GM21528 (cell line): ENCODE data around the gene PRELID2.
"Not testable (repeated sequence)": the region's sequence is repeated elsewhere in the genome, so short reads cannot be mapped to it uniquely, and the experiment has no call there.

Experiments used
- ATAC-seq: cut with Tn5 transposase; IDR thresholded peaks from one replicate; pipeline ENCODE4 v1.9.1; 2021; ENCODE audit warnings: mild to moderate bottlenecking, moderate library complexity; ENCODE audit not compliant: unreplicated experiment, low FRiP score

Gene PRELID2

GRCh38 chr5:145840458-145841132 is 5.5 kb upstream of the PRELID2 start:
- no peak for ATAC-seq

- ATAC-seq, result no peak
Observed at GRCh38 chr5:145838276-145838675, 3.1 kb upstream of the PRELID2 start.

- ATAC-seq, result not testable (repeated sequence)
Observed at GRCh38 chr5:145836241-145836640, 1.1 kb upstream of the PRELID2 start.

DNA sequence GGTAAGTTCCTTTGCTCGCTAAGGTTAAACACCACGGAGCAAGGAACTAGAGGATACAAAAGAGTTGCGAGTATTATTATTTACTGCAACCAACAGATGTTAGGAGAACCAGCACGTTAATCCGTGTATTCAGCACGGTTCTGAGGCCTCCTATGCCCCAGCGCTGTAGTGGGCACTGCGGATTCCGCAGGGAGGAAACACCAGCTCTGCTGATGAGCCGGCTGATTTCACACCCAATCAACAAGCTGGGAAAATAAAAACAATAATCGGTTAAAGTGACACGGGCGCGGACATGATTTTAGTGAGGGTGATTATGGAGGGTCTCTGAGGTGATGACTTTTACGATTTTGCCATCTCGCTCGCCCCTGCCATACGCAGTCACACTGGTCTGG is 702 bp upstream of the PRELID2 start:
- no peak for ATAC-seq

DNA sequence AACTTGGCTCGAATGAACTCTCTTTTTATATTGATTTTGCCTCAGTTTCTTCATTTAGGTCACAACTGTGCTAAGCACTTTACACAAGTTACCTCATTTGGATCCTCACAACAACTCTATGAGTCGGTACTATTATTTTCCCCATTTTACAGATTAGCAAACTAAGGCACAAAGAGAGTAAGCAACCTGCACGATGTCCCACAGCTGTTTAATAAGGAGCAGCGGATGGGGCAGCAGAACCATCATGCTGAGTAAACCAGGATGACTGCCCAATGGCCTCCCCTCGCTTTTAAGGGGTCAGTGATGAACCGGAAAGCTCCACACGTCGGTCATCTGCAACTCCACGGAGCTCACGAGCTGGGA is 607 bp downstream of the PRELID2 start:
- no peak for ATAC-seq

DNA sequence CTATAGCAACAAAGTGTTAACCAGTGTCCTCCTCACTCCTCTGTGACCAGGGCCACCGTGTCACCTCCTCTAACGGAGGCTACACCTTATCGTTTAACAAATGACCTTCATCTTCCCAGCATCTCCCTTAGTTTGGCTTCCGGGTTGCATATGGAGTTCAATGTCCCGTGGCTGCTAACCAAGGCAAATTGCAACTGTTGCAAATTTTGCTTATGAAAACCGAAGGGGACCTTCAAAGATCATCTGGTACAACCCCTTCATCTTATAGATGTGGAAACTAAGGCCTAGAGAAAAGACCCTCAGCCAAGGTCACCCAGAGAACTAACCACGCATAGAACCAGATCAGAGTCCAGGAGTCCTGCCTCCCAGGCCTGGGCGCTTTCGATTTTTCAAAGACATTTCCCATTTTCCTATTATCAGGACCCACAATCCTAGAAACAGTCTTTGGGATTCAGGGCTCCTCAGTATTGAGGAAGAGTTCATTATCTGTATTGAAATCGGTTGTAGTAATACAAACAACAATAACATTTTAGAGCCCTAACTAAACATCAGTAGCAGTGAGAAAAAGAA is 1.4 kb downstream of the PRELID2 start:
- ATAC-seq, result no peak

DNA sequence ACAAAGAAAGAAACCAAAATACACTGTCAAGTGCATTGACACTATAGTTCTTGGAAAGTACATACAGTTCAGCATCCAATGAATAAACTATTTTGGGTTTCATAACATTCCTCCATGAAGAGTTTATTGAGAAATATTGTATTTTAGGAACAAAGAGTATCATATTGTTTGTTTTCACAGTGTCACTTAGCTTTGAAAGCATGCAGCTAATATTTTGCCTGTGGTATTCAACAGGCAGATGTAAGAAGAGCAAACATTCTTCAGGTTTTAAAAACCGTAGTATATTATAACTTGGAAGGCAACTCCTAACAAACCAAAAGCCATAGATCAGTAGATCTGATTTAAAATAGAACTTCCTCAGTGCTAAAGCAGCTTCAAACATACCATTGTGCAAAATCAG is 4.5 kb downstream of the PRELID2 start:
- ATAC-seq, result no peak

GRCh38 chr5:145829708-145830361 is 5.3 kb downstream of the PRELID2 start:
- no peak for ATAC-seq

DNA sequence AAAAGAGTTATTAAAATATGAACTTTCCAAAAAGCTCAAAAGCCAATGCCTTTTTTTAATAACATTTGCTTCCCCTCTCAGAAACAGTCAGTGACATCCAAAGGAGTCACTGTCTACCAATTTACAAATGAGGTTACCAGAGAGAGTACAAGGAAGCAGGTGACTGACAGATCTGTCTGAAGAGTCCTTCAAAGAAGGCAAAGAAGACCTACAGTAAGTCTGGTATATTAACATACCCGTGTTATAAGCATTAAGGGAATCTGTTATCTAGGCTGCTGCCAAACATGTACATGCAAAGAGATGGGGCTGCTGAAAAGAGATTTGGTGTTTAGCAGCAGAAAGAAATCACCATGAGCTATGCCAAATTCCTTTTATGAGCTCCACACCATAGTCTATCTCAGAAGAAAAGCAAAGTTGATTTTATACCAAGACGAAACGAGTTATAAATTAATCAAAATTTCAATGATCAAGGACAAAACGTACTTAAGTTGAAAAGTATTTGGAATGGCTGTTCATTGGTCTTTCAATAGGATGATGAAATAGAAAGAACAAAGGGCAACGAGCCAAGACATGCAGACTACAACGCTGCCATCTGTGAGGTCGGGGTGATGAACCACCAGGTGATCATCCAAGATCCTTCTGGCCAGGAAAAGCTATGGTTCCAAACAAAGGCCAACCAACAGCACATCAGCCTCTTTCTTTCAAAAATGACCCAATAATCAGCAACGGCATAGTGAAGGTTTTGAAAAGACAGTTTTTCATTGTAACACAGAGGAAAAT is 8.1 kb downstream of the PRELID2 start:
- no peak for ATAC-seq

GRCh38 chr5:145825751-145826180 is 9.4 kb downstream of the PRELID2 start:
- ATAC-seq, result peak; percentile 71

DNA sequence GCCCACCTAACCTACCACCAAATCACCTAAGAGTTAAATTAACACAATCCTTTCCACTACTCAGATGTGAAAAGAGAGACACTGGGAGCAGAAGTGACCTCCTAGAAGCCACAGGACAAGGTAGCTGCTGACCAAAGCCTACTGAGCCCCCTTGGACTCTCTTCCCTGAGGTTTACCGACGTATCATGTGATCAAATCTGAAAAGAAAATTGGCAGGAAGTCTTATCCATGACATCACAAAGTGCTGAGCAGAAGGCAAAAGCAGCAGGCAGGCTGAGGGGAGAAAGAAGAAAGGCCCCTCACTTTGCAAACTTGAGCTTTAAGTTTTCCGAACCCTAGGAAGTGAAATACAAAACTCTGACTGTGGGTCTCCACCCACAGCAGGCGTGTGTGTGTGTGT is 11.1 kb downstream of the PRELID2 start:
- no peak for ATAC-seq

- no peak for ATAC-seq
Observed at GRCh38 chr5:145818604-145819003, 16.5 kb downstream of the PRELID2 start.

GRCh38 chr5:145812877-145813276 is 22.3 kb downstream of the PRELID2 start:
- ATAC-seq, result no peak

DNA sequence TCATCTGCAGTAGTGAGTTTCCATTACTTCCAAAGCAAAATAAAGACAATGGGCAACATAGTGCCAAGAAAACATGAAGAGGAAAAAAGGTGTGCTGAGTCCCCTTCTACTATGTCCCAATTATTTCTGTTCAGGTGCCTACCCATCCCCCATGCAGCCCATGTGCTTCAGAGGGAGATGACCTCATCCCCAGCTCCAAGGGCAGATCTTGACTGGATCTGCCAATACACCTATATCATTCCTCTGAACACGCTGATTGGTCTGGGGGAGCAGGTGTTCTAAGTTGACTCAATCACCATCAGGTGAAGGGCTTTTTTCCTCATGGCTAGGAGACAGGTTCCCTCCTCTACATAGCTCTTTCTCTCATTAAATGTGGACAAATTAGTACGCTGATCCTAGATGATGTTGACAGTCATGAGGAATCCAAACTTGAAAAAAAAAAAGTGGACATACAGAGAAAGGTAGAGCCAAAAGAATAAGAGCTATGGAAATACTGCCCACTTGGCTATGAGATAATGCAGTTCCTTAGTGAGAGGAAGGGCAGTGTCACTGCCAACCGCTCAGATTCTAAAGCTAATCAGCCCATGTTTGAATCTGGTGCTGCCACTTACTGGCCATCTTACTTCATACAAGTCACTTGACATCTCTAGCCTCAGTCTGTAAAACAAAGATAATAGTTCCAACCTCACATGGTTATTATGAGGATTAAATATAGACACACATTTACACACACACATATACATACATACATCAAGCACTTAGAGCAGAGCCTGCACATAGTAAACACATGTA is 23.1 kb downstream of the PRELID2 start:
- no peak for ATAC-seq

DNA sequence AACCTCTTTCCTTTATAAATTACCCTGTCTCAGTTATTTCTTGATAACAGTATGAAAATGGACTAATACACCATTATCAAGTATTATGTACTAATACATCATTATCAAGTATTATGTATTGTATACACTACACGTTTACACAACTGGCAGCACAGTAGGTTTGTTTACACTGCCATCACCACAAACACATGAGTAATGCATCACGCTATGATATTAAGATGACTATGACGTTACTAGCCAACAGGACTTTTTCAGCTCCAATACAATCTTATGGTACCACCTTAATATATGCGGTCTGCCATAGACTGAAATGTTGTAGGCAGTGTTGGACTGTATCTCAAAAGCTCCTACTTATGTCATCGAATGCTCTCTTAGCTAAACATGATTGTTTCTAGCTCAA is 28.2 kb downstream of the PRELID2 start:
- no peak for ATAC-seq

DNA sequence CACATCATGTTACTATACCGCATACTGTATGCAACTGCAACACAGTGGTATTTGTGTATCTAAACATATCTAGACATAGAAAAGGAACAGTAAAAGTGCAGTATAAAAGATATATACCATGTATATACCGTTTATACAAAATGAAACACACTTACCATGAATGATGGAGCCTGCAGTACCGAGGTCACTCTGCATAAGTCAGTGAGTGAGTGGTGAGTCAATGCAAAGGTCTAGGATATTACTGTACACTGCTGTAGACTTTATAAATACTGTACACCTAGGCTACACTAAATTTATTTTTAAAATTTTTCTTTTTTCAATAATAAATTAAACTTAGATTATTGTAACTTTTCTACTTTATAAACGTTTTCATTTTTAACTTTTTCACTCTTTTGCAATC is 29.3 kb downstream of the PRELID2 start:
- no peak for ATAC-seq

GRCh38 chr5:145804701-145805100 is 30.4 kb downstream of the PRELID2 start:
- no peak for ATAC-seq

DNA sequence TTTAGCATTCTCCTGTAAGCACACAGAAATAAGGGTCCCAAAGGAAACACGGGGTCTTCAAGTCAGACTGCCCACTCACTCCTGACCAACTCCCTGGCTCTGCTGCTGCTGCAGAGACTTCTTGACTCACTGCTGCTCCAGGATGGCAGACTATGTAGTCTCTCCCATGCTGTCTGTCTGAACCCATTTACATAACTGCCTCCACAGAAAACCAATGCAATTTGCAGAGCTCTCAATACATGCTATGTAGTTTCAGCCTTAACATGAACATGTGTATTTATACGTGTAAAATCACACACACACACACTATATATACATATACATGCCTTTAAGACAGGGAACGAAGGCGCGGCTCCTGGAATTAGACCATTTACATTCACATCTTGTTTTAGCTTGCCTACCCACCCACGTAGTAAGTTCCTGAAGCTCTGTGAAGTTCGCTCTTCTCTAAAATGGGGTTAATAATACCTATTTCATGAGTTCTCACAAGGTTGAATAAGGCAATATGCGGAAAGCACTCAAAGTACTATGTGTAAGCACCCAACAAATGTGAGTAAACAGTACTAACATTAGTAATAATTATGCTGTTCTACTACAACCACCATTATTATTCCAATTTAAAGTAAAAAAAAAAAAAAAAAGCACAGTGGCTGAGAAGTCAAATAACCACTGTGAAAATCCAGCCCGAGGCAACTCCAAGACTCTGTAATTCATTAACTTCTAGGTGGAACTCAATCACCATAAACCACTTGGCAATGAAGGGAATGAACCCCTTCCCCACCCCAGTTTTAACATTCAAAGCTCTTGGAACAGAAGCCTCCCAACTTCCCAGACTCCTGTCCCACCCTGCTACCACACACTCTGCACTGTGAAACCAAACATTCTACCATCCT is 31.8 kb downstream of the PRELID2 start:
- no peak for ATAC-seq

GRCh38 chr5:145801195-145801594 is 33.9 kb downstream of the PRELID2 start:
- no peak for ATAC-seq

GRCh38 chr5:145800181-145800580 is 35.0 kb downstream of the PRELID2 start:
- no peak for ATAC-seq
